Measurements from ENCODE around the gene DLG2.

The DLG2 gene

DNA sequence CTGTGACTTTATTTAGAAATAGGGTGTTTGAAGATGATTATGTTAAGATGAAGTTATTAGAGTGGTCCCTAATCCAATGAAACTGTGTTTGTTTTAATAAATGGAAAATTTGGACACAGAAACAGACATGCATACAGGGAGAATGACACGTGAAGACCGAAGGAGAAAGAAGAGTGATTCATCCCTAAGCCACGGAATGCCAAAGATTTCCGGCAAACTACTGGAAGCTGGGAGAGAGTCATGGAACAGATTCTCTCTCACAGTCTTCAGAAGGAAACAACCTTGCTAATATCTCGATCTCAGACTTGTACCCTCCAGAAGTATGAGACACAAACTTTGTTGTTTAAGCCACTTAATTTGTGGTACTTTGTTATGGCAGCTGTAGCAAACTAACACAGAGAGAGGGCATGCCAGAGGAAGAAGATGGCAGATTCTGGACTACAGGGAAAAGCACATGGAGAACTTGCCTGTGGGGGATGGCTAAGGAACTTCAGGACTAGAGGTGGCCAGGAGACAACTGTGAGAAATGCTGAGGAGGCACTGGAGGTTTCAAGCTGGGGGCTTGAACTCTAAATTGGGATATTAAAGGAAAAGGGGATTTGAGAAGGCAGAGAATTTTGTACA lies 1607.5 kb downstream of the DLG2 start:
- peak; percentile 2 for DNase-seq (ENCODE audit: low read depth)

DNA sequence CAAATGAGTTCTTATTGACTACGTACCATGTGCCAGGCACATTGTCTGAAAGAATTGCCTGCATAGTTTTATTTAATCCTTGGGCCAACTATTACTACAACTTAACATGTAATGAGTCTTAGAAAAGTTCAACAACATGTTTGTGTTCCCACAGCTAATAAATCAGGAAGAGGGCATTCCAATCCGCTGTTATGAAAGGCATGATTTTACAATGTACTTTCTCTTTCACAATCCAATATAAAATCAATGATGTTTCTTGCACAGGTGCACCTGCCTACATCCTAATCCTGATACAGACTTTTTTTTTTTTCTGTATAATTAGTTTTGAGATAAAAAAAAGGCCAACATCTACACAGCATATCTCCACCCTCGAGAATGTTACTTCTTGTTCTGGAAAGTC lies 1612.6 kb downstream of the DLG2 start:
- H3K4me3 ChIP-seq (ENCODE audit: low read depth, low read length): no peak overlapping the region
- no peak for DNase-seq (ENCODE audit: low read depth)

More for the DNA sequence above, 1607.5 kb downstream of the DLG2 start:
- H3K4me3 ChIP-seq (ENCODE audit: low read depth, low read length): no peak overlapping the region

DNA sequence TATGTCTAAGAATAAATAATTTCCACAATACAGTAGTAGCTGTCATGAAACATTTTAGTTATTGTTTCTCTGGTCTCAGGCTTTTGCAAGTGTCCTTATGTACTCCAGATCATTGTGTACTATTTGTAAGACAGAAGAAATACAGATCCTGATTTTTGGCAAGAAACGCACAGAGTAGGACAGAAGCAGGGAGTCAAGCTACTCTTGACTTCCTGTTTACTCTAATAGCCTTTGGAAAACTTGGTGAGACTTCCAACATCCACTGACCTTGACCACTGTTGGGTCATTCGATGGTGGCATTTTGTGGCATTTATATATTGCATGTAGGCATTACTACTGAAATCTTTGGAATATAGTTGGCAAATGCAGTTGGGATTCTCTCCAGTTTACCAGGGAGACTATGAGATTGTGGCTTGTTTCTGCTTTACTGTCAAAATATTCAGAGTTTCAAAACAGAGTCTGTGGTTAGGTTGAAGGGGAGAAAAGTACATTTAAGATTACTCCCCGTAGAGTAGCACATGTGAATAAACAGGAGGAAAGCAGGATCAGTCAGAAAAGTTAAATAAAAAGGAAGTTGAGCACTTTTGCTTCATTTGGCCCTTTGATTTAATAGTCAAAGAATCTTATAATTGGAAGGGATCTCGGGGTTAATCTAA lies 1614.8 kb downstream of the DLG2 start:
- DNase-seq (ENCODE audit: low read depth): no peak
- no peak overlapping the region for H3K4me3 ChIP-seq (ENCODE audit: low read depth, low read length)

DNA sequence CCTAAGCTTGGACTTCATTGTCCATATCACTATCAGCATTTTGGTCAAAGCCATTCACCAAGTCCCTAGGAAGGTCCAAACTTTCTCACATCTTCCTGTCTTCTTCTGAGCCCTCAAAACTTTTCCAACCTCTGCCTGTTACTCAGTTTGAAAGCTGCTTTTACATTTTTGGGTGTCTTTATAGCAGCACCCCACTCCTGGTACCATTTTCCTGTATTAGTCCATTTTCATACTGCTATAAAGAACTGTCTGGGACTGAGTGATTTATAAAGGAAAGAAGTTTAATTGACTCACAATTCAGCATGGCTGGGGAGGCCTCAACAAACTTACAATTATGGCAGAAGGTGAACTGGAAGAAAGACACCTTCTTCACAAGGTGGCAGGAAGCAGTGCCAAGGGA lies 1624.0 kb downstream of the DLG2 start:
- no peak for DNase-seq (ENCODE audit: low read depth)
- H3K4me3 ChIP-seq (ENCODE audit: low read depth, low read length): no peak overlapping the region

DNA sequence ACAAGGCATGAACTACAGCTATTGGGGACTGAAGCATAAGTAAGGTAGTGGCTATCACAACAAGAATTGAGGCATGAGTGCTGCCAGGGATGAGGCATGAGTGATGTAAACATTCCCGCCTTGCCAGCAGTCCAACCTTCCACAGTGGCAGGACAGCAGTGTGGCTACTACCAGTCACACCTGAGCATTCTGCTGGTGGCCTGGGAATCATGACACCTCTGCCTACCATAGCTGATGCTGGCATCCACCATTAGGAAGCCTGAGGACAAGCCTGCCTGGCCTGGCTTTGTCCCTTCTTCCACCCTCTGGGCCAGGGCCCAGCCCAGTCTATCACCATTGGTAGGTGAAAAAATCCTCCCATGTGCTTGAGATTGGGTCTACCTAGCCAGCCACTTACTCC lies 1628.2 kb downstream of the DLG2 start:
- no peak overlapping the region for H3K4me3 ChIP-seq (ENCODE audit: low read depth, low read length)
- DNase-seq (ENCODE audit: low read depth): no peak

DNA sequence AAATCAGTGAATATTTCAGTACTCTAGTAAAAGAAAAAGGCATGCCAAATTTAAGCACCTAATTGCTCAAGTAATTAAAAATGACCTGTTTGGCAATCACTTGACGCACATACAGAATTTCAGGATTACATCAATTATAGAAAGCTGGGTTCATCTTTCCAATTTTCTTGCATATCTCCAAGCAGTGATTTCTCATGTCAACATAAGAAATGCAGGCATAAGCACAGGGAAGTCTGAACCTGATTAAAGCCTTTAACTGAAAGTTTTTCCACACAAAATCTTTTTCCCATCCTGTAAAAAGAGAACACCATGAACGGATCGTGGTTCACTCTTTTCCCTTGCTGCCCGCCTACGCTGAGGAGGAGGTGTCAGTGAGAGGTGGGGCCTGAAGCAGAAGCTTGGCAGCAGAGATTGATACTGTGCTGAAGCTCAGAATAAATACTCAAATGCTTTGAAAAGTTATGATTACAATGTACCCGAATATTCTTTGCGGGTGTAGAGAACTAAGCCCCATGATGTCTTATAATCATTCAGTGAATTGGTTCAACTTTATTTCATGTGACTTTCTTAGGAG lies 1636.9 kb downstream of the DLG2 start:
- H3K4me3 ChIP-seq (ENCODE audit: low read depth, low read length): no peak overlapping the region
- no peak for DNase-seq (ENCODE audit: low read depth)

DNA sequence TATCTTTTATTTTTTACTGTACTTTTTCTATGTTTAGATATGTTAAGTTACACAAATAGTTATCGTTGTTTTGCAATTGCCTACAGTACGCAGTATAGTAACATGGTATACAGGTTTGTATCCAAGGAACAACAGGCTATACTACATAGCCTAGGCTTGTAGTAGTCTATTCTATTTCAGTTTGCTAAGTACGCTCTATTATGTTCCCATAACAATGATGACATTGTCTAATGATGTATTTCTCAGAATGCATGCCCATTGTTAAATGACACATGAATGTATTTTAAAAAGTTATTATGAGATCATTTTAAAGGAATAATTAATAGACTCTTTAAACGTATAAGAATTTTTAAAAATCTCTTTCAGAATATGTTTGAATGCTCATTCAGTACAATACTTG lies 1644.3 kb downstream of the DLG2 start:
- no peak overlapping the region for H3K4me3 ChIP-seq (ENCODE audit: low read depth, low read length)
- DNase-seq (ENCODE audit: low read depth): no peak

DNA sequence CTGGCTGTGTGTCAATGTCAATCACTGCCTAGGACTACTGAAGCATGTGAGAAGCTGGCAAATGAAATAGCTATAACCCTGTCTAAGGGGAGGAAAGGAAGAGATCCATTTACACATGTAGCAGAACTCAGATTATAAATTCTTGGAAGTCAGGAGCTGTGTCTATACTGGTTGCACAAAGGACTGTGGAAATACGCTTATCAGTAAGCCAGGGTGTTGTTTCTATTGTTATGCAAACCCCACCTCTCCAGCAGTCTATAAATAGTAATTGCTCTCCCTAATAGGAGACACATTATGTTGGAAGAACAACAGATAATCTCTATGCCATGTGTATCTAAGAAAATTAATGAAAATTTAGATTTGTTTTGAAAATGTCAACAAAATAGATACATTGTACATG lies 1647.6 kb downstream of the DLG2 start:
- no peak overlapping the region for H3K4me3 ChIP-seq (ENCODE audit: low read depth, low read length)
- no peak for DNase-seq (ENCODE audit: low read depth)

DNA sequence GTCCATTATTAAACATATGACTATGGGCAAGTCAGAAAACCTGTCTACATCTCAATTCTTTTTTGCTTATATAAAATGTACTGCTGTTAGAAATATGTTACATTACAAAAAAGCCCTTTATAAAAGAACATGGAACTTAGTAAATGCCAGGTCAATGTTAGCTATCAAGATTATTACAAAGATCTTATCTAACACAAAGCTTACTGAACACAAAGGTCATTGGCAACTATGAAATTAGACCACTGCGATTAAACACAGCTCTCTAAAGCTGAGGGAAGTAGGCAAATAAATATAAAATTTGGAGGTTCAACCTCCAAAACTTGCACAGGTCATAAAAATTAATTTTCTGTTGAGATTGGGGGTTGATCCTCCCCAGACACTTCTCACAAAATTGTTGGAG lies 1648.2 kb downstream of the DLG2 start:
- no peak overlapping the region for H3K4me3 ChIP-seq (ENCODE audit: low read depth, low read length)
- DNase-seq (ENCODE audit: low read depth): no peak

DNA sequence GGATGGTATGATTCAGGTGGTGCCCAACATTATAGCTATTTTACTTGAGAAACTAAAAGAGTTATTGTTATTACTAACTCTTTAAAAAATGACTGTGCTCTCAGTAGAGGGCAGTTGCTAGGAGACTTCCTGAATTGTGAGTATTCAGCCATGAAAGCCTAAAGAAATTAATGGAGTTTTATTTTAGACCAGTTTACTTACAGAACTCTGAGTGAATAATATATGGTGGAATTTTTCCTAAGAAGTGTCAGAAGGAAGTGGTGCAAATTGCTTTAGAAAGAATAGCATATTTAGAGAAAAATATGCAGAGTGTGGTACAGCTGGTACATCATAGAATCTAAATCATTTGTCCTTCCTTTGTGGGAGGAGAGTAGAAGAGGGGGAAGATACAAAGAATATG lies 1651.1 kb downstream of the DLG2 start:
- no peak overlapping the region for H3K4me3 ChIP-seq (ENCODE audit: low read depth, low read length)
- no peak for DNase-seq (ENCODE audit: low read depth)

DNA sequence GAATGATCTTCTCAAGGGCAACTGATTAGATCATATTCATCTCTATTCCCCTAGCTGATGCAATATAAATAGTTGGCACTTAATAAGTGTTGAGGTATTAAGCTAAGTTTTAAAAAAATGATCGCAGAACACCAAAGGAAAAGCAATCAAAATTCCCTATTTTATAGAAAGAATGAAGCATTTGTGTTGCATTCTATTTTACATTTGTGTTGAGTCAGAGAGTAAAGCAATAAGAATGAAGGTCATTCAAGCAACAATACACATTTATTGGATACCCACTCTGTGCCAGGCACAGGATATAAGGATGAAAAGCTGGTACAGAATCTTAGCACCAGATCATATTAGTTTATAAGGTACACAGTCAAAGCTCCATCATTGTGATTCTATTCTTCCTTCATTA lies 1654.6 kb downstream of the DLG2 start:
- no peak overlapping the region for H3K4me3 ChIP-seq (ENCODE audit: low read depth, low read length)
- DNase-seq (ENCODE audit: low read depth): no peak

DNA sequence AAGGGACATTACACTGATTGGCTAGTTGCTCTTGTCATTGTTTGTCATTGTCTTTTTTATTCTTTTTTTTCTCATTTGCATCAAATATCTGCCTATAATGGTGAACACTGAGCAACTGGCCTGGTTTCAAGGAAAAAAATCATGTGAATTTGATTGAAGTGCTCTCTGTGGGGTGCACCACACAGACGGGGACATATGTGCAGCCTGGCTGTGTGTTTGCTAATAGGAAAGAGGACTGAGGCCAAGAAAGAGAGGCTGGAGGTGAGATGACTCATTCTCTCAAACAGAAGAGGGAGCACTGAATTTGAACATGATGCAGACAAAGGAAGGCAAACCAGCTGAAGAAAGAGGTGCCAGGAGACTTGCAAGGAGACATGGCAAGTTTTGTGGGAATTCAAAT lies 1656.1 kb downstream of the DLG2 start:
- H3K4me3 ChIP-seq (ENCODE audit: low read depth, low read length): no peak overlapping the region
- no peak for DNase-seq (ENCODE audit: low read depth)

DNA sequence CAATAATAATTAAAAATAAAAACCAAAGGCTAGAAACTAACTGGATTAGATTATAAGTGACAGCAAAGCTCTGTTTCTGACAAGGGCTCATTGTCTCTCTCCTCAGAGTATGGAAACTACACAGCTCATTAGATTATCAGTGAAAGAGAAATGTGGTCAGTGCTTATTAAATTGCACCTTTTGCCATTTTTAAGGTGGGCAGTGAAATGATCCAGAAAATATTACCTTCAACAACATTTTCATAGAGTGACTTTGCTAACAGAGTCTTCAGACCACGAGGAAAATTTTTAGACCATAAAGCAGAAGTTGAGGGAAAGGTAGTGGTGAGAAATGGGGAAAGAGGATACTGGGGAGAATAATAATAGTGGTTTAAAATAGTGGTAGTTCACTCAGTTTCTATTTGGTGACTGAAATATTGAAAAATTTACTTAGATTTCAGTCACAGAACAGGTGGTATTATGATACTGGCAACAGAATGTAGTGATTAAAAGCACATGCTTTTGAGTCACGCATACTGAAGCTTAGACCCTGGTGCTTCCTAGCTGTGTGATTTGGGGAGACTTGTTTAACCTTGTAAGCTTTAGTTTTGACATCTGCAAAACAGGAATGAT lies 1657.0 kb downstream of the DLG2 start:
- no peak for DNase-seq (ENCODE audit: low read depth)
- no peak overlapping the region for H3K4me3 ChIP-seq (ENCODE audit: low read depth, low read length)

DNA sequence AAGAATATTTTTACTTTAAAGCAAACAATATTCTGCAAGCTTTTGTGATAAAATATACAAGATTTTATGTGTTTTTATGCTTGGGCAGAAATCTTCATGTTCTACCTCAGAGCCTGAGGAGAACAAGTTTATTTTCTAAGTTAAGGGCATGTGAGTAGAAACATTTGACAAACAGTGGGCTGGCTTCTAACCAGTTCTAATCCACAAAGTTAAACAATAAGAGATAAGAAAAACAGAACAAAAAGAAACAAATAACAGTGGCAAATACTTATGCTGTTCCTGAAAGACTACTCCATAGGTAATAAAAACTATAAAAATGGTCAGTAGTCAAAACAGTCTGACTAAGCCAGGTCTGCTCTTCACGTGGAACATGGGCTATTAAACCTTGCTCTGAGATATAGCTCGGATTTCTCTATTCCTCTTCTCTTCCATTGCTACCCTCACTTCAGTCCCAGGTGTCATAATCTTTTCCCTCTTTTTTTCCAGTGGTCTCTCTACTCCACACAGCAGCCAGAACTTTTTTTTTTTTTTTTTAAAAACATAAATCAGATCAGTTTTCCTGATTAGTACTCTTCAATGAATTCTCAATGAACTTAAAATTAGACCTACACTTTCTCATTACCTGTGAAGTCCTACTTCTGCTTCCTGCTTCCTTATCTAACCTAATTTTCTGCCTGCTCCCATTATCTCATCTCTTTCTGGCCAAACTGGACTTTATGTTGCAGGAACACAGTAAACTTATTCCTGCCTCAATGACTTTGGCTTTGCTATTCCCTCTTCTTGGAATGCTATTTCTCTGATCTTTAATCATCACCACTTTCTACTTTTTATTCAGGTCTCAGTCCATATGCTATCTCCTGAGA lies 1669.9 kb downstream of the DLG2 start:
- DNase-seq (ENCODE audit: low read depth): no peak
- no peak overlapping the region for H3K4me3 ChIP-seq (ENCODE audit: low read depth, low read length)

DNA sequence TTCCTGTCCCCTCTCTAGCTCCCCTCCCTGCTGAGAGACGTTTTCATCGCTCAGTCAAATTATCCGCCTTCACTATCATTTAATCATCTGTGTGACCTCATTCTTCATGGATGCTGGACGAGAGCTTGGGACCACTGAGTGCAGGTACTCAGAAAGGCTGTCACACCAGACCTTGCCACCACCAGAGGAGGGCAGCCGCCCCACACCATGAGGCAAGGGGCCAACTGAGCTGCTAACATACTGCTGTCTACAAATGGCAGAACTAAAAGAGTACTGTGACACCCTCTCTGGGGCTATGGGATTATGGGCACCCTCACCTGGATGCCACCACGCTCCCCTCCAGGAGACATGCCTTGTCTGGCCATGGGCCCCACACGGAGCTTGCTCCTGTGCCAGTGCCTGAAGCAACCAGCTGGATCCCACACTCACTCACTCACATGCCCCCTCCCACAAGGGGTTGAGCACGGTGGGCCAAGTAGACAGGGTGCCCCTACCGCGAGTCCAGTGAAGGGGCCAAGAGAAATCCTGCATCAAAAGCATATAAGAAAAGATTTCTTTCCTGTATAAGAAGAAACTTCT lies 1670.9 kb downstream of the DLG2 start:
- no peak overlapping the region for H3K4me3 ChIP-seq (ENCODE audit: low read depth, low read length)
- DNase-seq (ENCODE audit: low read depth): no peak

DNA sequence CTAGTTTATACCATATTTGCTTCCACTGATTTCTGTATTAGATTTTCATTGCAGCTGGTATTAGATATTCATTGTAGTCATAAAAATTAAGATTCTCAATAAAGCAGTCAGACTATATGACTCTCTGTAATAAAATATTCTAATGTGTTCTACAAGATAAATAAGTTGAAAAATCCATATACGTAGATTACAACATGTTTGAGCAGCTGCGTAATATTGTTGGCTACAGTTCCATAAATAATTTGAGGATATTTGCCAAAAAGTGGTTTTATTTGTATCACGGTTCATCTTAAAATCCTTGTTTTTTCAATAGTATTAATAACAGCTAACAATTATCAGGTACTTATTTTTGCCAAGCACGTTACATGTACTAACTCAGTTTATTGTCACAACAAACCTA lies 1672.4 kb downstream of the DLG2 start:
- no peak overlapping the region for H3K4me3 ChIP-seq (ENCODE audit: low read depth, low read length)
- DNase-seq (ENCODE audit: low read depth): no peak

DNA sequence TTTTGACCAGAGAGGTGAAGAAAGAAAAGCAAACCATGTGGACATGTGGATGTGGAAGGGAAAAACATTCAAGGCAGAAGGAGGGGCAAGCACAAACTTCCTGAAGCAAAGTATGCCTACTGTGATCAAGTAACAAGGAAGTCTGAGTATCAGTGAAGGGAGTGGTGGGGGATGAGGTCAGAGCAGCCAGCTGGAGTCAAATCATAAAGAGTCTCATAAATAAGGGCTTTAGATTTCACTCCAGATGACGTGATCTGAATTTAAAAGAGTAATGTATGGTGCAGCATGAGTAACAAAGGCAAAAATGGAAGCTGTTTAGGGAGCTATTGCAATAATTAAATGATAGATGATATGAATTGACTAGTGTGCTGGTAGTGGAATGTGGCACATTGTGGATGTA lies 1675.6 kb downstream of the DLG2 start:
- no peak overlapping the region for H3K4me3 ChIP-seq (ENCODE audit: low read depth, low read length)
- no peak for DNase-seq (ENCODE audit: low read depth)

DNA sequence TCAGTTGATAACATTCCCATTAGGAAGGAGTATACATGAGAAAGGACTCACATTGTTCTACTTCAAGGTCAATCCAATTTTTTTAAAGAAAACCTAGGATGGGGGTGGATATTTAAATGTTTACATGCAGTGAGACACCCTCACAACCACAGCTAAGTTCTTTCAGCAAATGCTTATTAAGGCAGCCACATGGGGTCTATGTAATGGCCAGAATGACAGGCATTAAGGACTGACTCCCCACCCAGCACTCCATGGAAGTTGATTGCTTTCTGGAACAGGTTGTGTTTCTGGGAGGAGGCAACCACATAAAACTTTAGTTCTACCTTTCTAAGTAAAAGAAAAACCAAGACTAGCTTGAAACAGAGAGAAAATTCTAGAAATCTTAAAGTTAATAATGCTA lies 1678.9 kb downstream of the DLG2 start:
- H3K4me3 ChIP-seq (ENCODE audit: low read depth, low read length): no peak overlapping the region
- no peak for DNase-seq (ENCODE audit: low read depth)

DNA sequence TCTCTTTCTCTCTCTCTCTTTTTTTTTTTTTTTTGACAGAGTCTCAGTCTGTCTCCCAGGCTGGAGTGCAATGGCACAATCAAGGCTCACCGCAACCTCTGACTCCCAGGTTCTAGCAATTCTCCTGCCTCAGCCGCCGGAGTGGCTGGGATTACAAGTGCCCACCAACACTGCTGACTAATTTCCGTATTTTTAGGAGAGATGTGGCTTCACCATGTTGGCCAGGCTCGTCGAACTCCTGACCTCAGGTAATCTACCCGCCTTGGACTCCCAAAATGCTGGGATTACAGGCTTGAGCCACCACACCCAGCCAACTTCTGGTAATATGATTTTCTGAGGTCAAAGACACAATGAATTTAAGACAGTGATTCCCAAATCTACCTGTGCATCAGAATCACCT lies 1681.2 kb downstream of the DLG2 start:
- no peak for DNase-seq (ENCODE audit: low read depth)
- no peak overlapping the region for H3K4me3 ChIP-seq (ENCODE audit: low read depth, low read length)

DNA sequence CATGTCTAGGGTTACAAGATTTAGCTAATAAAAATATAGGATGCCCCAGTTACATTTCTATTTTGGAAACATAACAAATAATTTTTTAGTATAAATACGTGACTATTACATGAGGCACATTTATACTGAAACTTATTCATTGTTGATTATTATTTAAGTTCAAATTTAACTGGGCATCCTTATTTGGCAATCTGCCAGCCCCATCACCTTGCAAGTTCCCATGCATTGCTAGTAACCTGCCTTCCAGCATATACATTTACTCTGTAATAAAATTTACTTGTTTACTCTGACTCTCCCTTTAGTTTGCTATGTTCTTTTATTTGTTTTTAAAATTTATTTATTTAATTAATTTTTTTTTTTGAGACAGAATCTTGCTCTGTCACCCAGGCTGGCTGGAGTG lies 1686.1 kb downstream of the DLG2 start:
- H3K4me3 ChIP-seq (ENCODE audit: low read depth, low read length): no peak overlapping the region
- no peak for DNase-seq (ENCODE audit: low read depth)
